Activated CD4-positive, alpha-beta T cell treated with anti-CD3 and anti-CD28 coated beads for 1 hour (primary cell): ENCODE measurements around the gene COL6A2.
A peak's percentile ranks its signal among the peaks of the same experiment; 100 is the strongest.
"Not testable (repeated sequence)": the region's sequence is repeated elsewhere in the genome, so short reads cannot be mapped to it uniquely, and the experiment has no call there.

Experiments used
- DNase-seq: peaks from one replicate; pipeline ENCODE4 v3.0.0-alpha.2; 2020

Gene COL6A2

DNA sequence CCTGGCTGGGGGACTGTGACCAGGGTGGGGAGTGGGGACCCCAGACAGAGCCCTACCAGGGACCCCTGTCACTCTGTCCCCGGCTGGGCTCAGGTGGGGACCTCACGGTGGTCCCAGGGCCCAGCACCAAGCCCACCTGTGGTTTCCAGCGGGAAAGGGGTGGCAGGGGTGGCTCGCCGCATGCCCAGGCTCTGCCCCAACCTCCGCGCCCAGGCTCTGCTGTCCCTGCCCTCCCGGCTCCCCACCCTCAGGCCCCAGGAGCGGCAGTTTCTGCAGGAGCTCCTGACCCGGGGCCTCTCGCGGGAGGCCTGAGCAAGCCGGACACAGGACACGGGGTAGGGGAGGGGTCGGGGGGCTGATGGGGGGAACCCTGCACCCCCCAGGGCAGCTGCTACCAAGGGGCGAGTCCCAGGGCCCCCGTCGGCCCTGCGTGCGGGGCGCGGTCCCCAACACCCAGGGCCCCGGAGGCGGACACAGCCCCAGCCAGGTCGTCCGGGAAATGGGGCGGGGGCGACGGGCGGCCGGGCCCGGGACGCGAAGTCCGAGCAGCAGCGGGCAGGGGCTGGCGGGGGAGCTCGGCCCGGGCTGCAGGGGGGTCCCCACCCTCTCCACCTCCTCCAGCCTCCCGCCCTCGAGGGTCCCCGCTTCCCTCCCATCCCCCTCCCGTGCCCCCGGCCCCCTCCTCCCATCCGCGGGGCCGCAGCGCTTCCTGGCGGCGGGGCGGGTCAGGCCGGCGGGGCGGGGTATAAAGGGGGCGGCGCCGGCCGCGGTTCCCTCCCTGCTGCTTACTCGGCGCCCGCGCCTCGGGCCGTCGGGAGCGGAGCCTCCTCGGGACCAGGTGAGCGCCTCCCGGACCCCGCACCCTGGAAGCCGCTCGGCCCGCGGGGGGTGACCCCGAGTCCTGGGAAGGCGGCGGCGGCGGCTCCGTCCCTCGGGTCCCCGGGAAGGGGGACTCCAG, at the start of gene COL6A2:
Gene COL6A2, plus strand, starts transcription at position 777 of the 958 bp plus-strand sequence.
- DNase-seq: peak; percentile 37

DNA sequence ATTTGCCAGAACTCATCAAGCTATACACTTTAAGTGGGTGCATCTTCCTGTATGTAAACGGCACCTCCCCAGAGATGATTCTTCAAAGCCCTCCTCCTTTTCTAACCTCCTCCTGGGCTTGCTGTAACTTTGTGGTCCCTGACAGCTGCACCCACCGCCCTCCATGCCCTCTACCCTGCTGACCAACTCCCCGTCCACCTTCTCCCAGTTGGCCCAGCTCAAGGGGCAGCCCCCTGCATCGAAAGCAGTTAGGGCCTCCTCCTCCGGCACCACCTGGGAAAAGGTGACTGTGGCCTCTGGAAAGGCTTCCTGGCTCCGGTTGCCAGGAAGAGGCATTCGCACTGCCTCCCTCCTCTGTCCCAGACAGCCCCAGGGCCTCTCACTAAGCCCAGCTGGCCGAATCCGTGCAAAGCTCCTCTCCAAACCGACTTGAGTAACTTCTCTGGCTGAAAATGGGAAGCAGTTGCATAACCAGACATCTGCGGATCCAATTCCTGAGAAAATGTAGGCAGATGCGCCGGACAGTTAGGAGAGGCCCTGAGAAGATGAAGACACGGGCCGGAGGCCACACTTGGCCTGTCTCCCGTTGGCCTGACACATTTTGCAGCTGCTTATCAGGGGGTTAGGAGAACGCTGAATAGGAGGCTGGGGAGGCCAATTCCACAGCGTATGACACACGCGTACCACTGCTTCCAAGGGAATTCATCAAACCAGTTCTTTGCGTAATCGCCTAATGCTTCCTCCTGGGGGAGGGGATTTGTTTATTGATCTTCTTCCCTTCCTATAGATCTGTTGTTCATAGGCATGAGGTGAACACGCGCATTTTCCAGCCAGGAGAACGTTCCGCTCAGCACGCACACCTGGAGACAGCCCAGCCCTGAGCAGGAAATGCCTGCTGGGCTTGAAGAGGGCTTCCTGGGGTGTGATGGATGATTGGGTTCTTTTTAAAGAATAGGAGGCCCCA, 48.7 kb upstream of the COL6A2 start:
- no peak for DNase-seq

DNA sequence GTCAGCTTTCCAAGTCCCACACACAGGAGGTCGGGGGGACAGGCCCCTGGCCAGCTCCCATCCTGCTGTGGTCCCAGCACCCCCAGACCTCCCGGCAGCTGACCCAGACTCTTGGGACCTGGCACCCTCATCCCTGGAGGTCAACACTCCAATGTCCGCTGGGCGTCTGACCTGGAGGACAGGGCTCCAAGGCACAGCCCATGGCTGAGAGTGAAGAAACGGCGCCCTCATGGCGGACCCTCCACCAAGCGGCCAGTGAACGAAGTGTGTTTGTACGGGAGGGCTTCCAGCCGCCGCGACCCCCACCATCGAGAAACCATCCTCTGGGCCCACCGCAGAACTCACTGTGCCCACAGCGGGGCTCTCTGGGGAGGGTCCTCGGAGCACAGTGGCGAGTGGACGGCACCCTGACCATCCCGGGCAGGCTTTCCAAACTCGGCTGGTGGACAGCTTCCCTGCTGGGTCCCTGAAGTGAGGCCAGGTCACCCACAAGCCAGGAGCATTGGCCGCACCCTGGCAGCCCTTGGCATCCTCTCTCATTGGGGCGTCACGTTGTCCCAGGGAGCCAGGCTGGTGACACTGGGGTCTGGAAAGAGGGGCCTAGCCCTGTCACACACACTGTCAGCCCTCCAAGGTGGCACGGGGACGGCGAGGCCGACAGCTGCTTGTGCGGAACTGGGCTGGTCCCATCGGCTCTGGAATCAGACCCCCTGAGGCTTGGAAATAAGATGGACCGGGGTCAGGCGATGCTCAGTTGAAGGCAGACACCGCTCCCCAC, 47.8 kb upstream of the COL6A2 start:
- DNase-seq: no peak

DNA sequence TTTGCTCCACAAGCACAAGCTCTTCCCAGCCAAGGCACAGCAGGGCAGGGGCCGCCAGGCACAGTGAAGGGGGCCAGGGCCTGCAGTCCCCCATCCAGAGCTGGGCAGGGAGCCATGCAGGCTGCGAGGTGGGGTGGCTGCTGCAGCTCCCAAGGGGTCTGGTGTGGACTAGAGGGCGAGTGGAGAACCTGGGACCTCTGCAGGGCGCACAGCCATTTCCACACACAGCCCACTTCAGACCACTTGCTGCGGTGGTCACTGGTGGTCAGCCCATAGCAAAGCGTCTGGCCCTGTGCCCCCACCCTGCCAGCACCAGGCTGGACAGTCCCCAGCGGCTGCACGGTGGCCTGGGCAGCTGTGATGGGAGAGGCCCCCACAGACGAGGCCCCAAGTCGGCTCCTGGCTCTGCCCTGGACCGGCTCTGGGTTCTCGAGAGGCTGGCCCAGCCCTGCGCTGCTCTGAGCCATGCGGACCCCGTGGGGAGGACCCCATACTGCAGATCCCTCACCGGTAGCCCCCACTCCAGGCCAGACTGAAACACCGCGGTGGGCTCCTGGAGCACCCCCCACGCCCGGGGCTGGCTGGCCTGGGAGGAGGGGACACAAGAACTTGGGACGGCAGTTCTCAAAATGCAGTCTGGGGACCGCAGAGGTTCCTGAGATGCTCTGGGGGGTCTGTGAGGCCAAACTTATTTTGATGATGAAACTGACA, 47.1 kb upstream of the COL6A2 start:
- no peak for DNase-seq

DNA sequence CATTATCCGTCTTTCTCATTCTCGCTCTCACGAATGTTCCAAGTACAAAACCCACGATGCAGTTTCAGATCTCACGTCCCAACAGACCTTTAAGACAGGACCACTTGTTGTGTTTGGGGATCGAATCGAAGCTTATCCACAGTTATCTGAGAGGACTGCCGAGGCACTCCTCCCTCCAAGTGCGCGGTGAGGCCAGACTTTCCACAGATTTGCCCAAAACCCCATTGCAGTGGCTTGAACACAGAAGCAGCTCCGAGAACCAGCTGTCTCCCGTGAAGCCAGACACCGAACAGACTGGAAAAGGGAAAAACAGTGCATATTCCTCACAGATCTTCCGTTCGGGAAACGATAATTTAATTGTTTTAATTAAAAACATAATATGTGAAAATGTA, 46.5 kb upstream of the COL6A2 start:
- no peak for DNase-seq

DNA sequence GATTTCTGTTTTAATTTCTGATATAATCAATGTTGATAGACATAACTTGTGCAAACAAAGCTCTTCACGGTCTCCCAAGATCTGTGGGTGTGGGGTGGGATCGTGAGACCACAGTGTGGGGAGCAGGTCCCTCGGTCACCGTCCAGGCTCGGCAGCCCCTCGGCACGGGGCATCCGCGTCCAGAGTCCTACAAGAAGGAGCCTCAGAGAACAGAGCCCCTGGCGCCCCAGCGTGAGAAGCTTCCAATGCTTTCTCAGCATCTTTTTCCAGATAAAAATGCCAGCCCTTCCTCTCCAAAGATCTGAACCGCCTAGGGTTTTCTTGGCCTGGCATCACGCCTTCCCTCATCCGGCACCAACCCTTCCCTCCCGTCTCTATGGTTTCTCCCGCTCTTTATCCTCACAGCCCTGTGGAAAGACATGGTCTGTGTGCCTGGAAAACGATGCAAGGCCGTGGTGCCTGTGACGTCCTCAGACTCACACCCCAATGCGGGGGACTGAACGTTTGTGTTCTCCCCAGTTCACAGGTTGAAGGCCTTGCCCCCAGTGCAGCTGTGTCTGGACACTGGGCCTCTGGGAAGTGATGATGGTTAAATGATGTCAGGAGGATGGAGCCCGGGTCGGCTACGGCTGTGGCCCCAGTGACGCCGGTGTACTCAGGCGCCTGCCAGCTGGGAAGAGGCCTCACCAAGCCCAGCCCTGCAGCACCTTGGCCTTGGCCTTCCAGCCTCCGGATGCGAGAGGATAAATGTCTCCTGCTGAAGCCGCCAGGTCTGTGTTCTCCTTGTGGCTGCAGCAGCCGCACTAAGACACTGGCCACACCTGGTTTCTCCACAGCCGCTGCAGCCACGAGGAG, 45.9 kb upstream of the COL6A2 start:
- no peak for DNase-seq

DNA sequence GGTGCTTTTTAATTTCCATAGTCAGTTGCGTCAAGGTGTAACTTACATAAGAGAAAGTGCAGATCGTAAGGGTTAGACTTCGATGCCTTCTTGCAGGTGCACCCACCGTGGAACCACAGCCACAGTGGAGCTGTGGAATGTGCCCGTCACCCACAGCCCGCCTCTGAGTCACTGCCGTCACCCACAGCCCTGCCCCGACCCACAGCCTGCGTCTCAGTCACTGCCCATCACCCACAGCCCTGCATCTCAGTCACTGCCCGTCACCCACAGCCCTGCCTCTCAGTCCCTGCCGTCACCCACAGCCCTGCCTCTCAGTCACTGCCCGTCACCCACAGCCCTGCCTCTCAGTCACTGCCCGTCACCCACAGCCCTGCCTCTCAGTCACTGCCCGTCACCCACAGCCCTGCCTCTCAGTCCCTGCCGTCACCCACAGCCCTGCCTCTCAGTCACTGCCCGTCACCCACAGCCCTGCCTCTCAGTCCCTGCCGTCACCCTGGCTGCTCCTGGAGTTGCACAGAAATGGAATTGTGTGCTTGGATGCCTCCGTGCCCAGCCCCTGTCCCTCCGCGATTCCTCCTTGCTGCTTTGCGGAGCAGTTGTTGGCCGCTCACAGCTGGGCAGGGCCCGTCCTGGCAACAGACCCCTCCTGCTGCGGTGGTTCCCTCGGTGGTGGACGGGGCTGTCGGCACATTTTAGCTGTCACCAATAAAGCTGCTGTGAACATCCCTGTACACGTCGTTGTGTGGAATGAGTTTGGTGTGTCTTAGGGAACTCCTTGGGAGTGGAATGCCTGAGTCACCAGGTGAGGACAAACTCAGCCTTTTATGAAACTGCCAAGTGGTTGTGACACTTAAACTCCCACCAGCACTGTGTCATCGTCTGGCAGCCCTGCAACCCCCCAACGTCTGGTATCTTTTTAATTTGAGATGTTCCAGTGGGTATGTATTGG, 44.9 kb upstream of the COL6A2 start:
- DNase-seq: no peak

DNA sequence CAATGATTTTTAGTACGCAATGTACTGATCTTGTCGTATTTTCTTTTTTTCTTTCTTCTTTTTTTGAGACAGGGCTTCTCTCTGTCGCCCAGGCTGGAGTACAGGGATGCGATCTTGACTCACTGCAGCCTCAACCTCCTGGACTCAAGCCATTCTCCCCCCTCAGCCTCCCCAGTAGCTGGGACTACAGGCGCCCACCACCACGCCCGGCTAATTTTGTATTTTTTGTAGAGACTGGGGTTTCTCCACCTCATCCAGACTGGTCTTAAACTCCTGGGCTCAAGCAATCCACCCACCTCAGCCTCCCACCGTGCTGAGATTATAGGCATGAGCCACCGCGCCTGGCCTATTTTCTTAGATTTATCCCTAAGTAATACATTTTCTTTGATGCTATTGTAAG, 43.9 kb upstream of the COL6A2 start:
- DNase-seq: no peak

DNA sequence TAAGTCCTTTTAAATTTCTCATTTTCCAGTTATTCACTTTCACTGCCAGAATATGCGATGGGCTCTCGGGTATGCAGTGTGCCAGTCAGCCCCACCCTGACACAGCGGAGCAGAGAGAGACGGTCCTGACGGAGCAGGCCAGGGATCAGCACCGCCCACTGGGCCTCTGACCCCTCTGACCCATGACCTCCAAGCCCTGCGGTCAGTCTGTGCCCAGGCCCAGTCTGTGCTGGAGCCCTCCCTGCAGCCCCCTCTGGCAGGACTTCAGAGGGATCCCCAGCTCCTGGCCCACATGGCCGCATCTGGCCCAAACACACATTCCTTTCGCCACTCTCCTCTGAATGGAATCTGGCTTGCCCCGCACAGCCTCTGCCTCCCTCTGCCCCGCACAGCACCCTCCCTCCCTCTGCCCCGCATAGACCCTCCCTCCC, 43.4 kb upstream of the COL6A2 start:
- no peak for DNase-seq

DNA sequence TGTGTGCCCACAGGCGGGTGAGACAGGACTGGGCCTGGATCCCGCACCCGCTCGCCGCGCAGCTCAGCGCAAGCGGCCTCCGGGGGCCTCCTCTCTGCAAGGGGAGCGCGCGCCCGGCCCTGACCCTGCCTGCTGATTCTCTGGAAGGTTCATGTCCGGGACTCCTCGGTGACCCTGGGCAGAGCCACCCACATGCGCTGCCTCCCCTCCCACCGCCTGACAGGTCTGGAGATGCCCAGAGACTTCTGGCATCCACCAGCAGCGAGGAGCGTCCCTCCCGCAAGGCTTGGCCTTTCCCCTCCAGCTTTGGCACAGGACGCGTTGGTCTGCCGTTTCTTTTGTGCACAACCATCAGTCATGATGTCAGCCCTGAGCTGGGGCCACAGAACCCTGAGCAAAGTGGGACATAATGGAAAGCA, 42.0 kb upstream of the COL6A2 start:
- DNase-seq: no peak

DNA sequence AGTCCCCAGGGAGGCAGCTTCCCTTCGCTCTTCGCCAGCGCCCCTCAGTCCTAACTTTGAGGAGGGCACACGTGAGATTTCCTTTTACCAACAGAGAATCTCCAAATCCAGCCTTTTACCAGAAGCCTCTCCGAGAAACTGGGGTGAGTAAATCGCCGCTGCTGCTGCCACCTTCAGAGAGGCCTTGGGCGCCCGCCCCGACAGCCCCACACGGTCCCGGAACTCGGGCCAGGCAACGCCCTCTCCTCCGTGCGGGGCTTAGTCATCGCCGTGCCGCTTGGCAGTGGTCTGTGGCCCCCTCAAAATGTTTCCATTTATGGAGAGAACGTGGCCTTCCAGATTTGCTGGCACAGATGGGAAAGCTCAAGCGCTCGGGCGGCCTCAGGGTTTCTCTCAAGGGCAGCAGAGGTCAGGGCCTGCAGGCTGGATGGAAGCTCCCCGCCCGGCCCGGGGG, 41.4 kb upstream of the COL6A2 start:
- no peak for DNase-seq

DNA sequence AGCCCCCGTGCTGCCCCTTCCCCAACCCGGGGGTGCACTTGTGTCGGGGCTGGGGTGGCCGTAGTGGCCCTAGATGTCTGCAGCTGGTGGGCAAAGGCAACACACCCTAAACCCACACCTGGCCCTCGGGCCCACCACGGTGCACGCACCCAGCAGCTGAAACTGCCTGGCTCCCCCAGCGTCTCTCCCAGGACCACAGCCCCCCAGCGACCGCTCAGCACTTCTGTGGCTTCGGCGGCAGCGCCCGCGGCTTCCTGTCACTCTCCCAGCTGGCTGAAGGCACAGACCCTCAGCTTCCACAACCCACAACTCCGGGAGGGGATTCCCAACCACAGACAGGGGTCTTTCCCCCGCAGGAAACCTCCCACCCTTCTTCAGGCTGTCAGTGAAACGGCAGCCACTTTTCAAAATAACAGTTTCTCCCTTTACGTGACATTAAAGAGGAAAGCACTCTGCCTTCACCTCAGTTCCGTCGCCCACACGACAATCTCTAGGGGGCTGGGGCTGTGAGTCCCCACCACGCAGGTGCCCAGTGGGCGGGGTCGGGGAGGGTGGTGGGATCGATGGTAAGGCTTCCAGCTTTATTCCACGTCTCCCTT, 40.7 kb upstream of the COL6A2 start:
- DNase-seq: no peak

DNA sequence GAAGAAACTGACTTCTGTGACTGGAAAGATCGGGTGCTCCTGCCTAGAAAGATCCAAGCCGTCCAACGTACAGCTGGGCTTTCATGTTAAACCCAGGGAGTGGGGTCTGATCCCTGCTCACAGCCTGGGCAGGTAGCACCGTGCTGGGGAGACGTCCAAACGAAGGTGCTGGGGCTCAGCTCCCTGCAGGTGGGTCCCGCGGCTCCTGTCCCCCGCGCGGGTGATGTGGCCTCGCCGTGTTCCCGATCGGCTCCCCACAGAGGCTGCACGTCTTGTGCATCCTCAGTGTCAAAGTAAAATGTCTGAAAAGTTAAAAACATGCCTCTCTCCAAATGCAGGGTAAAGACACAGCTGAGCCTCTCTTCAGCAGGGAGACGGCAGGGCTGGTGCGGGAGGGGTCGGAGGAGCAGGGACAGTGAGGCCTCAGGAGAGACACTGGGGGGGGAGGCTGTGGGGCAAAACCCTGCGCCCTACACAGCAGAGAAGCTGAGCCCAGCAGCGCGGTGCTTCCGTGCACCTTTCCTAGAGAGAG, 40.1 kb upstream of the COL6A2 start:
- DNase-seq: no peak

DNA sequence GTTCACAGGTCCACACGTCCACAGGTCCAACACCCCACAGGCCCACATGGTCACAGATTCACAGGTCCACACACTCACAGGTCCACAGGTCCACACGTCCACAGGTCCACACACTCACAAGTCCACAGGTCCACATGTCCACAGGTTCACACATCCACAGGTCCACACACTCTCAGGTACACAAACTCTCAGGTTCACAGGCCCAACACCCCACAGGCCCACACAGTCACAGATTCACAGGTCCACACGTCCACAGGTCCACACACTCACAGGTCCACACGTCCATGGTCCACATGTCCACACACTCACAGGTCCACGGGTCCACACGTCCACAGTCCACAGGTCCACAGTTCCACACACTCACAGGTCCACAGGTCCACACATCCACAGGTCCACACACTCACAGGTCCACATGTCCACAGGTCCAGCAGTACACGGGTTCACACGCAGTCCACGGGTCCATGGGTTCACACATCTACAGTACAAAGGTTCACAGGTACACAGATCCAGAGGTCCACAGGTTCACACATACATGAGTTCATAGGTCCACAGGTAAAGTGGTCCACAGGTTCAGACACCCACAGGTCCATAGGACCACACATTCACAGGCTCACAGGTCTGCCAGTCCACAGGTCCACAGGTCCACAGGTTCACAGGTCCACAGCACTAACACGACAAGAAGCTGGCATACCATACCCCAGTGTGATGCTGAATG, 39.3 kb upstream of the COL6A2 start:
- no peak for DNase-seq

DNA sequence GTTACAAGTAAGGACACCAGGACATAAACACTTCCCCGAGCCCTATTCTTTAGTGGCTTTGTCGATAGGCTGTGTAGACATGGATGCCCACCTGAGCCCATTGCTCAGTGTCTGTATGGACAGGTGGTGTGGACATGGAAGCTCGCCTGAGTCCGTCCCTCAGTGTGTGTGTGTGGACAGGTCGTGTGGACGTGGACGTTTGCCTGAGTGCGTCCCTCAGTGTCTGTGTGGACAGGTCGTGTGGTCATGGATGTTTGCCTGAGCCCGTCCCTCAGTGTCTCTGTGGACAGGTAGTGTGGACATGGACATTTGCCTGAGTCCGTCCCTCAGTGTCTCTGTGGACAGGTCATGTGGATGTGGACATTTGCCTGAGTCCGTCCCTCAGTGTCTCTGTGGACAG, 38.7 kb upstream of the COL6A2 start:
- no peak for DNase-seq

DNA sequence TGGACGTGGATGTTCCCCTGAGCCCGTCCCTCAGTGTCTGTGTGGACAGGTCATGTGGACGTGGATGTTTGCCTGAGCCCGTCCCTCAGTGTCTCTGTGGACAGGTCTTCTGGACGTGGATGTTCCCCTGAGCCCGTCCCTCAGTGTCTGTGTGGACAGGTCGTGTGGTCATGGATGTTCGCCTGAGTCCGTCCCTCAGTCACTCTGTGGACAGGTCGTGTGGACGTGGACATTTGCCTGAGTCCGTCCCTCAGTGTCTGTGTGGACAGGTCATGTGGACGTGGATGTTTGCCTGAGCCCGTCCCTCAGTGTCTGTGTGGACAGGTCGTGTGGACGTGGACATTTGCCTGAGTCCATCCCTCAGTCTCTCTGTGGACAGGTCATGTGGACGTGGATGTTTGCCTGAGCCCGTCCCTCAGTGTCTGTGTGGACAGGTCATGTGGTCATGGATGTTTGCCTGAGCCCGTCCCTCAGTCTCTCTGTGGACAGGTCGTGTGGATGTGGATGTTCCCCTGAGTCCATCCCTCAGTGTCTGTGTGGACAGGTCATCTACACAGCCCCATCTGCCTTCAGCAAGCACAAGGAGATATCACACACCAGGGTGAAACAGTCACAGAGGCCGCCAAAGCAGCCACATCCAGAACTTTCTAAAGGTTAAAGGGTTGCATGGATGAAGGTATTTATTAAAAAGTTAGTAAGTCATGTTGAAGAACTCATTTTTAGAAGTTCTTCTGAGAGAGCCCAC, 38.0 kb upstream of the COL6A2 start:
- DNase-seq: not testable (repeated sequence)

DNA sequence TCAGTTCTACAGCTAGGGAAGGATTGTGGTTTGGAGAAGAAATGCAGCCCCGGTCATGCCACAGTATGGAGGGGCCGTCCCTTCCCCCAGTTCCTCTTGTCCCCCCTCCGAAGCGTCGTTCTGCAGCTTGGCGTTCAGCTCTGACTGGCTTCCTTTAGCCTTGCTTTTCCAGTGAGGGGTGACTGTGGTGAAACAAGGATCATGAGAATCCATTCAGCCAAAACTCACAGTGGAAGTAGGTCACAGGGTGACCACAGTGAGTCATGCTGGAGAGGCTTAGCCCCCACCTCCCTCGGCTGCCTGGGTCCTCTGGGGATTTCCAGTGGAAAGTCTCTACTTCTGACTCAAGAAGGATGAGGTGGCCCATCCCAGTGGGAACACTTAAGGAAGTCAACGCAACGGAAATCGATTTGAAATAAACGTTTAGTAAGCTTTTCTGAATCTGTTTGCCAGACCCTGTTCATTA, 37.3 kb upstream of the COL6A2 start:
- DNase-seq: no peak
